ENCODE measurements around the gene HOXB9.

Gene HOXB9

DNA sequence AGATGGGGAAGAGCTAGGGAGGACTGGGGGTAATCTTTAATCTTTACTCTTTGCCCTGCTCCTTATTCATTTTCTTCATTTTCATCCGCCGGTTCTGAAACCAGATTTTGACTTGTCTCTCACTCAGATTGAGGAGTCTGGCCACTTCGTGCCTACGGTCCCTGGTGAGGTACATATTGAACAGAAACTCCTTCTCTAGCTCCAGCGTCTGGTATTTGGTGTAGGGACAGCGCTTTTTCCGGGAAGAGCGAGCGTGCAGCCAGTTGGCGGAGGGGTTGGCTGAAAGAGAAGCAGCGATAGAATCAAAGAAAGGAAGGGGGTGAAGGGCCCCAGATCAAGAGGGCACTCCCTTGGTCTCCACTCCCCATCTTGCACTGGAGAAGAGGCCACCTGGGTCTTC is 3.3 kb downstream of the HOXB9 start:
- DNase-seq: no peak

DNA sequence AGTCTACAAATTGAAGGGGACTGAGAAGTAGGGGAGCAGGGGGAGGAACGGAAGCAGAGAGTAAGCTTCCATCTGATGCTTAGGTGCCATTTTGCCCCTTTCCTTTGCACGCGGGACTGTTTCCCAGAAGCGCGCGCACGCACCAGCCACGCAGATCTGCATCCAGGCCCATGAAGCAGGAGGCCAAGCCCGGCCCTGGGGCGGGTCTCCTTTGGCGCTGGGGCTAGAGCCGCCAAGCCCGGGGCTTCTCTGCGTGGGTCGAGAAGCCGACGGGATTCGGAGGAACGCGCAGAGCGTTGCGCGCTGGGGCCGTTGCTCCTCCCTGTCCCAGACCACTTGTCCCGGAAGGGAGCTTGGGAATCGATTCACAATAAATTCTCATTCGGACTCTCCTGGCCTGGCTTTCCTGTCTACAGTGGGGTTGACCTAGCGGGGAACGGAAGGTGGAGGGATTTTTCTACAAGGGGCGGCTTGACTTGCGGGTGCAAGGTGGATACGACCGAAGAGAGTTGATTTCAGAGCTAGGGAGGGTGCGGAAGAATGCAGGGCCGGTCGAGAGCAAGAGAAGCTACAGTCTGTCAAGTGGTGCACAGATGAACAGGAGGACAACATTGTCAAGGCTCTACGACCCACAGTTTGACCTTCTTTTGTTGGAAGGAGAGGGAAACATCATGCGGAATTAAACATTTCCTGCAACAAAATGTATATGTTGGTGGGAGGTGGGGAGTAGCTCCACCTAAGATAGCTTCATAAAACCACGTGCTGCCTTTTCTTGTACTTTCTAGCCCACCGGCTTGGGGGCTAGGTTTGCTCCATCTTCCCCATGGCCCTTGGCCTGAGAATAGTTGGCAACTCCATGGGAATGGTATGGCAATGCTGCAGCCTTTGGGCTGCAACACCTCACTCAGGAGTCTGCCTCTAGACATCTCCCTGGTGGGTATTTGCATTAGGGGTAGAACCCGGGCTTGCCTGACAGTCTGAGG is 4.5 kb downstream of the HOXB9 start:
- DNase-seq: no peak

DNA sequence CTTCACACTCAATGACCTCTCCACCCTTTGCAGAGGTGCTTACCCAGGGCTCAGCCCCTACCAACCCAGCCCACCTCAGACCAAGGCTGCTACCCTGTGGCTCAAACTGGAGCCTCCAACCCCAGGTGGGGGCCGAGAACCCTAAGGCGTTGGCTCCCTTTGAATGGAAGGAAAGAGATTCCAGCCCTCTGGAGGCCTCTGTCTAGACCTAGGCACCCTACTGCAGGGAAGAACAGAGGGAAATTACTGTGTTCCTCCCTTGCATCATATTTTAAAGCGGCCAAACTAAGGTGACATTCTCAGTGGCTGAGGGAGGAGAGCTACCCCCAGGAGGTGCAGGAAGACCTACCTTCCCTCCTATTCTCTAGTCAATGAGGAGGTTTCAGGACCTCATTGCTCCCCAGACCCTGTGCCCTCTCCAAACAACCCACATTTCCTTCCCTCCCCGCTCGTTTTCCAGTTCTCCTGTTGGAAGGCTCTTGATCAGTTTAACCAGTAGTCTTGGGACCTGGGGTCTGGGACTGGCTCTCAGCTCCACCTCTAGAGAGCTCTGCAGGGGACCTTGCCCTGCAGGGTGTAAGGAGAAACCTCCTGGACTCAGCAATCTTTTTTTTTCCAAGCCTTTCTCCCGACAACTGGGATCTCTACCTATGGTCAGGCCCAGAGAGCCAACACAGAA is 5.6 kb downstream of the HOXB9 start:
- DNase-seq: no peak

DNA sequence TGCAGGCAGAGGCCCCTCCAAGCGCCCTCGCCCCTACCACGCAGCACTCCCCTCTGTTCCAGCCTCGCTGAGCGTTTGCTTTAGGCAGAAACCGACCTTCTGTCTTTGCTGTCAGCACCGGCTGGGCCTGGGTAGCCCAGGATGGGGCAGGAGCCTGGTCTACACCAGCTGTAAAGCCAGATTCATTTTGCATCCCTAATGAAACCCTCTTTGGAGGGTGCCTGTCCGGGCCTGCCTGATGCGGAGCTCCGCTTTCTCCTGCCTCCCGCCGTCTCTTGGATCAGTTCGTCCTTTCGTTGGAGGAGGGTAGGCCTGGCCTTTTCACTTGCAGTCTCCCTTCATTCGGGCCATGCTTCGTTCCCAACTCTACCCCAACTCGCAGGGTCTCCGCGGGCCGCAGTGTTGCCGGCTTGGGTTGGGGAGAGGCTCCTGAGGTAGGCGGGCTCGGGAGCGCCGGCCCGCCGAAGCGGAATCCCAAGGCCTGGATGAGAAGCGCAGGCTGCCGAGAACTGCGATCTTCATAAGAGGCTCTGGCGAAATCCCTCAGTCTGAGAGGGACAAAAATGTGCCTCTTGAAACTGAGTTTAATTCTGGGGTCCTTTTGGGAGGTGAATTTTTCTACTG is 6.2 kb downstream of the HOXB9 start:
- no peak for DNase-seq

DNA sequence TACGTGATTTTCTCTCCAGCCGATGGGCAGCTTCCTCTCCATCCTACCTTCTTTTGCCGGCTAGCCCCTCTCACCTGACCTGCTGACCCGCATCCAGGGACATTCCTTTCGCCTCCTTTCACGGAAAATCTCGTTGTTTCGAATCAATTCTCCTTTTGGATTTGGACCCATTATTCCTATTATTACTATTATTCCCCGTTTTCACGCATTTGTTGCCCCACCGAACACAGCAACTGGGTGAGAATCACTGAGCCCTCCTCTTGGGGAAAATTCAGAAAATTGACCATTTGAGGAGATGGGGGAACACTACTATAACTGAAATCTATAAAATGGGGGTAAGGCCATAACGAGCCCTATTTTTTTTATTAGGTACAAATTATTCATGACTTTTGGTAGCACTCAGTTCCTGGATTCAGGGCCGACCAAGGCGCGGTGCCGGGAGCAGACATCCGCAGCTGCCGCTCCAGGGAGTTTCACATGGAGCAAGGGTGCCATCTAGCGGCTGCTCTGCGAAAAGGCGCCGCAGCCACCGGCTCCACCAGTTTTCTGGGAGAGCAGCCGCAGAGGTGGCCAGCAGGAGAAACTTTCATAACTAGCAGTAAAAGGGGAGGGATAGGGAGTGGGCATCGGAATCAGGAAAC is 7.8 kb downstream of the HOXB9 start:
- DNase-seq: peak; percentile 89

DNA sequence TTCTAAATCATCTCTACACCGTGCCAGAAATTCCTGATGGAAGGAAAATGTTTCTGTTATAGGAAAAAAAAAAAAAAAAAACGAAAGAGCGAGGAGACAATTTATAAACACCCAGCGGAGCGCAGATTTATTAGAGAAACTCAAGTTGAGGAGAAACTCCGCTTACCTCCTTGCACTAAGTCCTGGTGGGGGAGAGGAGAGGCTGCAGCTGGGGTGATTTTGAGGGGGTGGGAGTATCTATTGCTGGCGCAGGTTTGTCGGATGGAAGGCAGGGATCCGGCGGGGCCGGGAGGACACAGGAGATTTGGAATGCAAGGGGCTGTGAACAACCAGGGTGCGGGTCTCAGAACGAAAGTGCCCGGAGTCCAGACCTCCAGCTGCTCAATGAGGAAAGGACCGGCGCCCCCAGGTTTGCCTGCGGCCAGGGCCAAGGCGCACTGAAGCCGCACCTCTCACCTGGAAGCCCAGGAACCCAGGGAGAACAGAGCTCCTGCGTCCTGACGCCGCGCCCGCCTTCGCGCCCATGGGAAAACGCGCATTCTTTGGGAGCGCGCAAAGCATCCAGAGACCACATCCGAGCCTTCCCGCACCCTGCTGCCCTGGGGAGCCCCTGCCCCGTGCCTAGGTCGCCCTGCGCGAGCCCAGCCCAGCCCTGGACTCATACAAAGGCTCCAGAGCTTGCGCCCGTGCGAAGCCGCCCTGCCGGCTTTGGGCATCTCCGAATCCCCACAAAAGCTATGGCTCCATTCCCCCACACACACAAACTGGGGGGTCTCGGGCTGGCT is 8.5 kb downstream of the HOXB9 start:
- DNase-seq: no peak

DNA sequence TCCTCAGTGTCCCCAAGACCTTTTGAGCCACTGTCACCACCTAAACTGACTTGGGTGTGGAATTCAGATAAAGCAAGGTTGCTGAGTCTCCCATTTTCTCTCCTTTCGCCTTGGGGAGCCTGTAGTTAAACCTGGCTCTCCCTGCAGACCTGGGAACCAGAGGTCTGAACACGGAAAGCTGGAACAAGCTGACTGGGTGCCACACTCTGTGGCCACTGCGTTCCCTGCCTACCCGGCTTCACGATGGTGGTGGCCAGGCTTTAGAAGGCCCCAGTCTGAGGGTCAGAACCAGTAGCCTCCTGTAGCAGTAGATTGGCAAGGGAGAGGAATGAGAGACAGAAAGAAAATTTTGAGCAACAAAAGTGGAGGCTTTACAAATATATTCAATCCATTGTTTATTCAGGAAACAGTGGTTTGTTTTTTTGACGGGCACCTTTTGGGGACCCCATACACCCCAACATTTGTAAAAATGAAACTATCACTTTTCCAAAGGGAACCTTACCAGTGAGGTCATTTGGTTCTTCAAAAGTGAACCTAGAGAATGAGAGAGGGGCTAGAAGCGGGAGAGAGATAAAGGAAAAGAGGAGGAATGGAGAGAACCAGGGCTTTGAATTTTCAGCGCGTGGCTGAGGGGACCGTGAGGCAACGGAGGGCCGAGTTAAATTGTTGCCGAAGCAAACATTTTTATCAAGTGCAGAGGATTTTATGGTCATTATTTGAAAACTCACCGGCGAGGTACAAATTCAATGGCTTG is 9.3 kb downstream of the HOXB9 start:
- DNase-seq: no peak

DNA sequence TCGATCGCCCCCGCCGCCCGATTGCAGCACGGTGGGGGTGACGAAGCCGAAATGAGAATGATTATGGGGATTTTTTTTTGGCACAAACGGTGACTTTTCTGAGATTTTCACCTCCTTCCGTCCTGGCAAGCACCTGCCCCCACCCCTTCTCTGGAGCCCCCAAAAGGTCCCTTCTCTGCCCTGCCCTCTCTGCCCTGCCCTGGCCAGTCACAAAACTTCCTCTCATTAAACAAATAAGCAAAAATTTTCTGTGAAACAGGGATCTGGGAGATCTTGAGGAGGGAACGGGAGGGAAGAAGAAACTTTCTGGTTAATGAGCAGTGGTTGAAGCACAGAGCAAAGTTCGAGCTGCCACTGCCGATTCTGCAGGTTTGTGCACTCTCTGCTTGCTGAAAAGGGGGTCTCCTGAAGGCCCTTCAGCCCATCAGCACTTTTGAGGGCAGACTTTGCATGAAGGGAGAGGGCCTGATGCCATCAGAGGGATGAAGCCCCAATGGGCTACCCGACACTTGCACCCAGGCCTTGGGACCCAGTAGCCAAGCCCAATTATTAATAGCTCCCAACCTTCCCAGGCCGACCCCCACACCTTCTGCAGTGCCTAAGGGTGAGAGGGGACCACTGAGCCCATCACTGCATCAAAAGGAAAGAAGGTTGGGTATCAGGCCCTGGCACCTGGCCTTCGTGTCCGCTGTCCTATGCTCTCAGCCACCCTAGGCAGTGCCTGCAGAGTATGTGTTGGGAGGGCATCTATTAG is 10.0 kb downstream of the HOXB9 start:
- no peak for DNase-seq

DNA sequence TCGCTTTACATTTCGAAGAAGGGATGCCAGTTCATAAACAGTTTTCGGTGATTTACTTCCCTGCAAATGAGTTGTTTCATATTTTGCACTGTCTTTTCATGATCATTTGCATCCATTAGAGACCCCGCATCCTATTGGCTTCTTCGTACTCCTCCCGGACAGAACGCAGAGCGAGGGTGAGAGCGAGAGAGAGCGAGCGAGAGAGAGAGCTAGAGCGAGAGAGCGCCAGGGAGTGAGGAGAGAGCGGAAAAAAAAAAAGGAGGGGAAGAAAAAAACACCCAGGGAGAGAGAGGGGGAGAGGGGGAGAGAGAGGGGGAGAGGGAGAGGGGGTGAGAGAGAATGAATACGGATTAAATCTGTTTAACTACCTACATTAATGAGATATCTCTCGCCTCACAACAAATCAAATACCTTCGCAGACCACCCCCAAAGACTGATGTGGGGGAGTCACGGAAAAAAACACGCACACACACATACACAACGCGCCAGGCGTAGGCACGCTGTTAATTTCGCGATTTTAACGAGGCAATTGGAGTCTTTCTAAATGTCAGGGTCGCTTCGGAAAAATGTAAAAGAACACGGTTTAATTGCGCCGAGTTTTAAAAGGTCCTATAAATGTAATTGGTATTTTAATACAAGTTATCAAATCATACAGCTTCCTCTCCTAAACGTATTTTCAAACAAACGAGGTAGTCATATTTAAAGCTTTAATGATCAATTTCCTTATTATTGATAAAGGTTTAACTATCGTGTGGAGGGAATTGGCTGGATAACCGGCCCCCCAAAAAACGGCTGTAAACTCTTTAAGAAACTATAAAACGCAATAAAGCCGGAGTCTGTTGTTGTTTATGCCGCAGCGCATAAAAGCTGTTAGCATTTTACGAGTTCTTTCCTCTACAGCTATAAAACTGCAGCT is 10.9 kb downstream of the HOXB9 start, which contains the start of gene HOXB8:
Gene HOXB8, minus strand, starts transcription at position 246 of the 916 bp plus-strand sequence. CDS start 588 bp downstream, outside the sequence.
- no peak for DNase-seq

DNA sequence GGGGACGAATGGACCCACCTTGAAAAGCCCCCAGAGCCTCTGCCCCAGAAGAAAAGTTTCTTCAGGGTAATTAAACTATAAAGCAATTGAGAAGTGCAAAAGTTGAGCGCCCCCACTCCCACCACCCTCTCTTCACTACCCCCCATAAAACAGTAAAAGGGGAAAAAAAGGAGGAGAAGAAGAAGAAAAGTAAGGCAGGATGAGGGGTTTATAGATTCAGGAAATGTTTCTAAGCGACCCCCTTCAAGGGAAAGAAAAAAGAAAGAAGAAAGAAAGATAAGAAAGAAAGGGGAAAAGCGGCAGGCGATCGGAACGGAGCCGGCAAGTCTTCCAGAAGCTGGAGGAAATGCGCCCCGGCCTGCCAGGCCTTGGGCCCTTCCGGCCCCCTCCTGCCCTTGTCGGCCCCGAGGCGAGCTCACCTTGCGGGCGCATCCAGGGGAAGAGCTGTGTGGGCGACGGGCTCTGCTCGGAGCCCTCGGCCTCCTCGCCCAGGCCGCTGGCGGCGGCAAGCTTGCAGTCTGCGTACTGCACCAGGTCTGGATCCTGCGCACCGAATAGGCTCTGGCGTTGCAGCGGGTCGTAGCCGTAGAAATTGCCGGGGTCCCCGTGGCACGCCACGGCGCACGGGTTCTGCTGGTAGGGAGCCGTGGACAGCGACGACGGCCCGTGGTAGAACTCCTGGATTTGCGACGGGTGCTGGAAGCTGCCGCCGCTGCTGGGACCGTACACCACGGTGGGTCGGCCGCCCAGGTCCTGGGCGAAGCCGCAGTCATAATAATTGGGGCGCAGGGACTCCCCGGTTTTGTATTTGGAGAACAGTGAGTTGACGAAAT is 12.1 kb downstream of the HOXB9 start:
- no peak for DNase-seq

DNA sequence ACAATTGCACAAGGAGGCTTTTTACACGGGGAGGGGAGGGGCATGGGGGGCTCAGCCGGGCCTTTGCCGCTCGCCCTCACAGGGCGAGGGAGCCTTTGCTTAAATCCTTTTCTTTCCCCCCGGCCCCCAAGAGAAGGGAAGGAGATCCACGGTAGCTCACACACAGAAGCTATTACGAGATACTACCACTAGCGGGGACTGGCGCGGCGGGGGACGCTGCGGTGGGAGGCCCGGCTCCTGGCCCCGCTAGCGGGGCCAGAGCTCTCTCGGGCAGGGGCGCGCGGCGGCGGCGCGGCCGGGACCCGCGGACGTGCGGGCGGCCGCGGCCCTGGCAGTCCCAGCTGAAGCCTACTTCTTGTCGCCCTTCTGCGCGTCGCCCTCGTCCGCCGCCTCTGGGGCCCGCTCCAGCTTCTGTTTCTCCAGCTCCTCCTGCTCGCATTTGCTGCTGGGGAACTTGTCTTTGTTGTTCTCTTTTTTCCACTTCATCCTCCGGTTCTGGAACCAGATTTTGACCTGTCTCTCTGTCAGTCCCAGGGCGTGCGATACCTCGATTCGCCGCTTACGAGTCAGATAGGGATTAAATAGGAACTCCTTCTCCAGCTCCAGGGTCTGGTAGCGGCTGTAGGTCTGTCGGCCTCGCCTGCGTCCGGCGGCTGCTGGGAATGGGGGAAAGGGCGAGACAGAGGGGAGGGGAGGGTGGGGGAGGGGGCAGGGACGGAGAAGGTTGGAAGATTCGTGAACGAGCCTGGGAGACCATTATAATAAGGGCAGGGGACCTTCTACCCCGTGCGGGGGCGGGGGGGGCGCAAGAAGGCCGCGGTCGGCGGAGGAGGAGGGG is 13.1 kb downstream of the HOXB9 start:
- DNase-seq: peak; percentile 66

DNA sequence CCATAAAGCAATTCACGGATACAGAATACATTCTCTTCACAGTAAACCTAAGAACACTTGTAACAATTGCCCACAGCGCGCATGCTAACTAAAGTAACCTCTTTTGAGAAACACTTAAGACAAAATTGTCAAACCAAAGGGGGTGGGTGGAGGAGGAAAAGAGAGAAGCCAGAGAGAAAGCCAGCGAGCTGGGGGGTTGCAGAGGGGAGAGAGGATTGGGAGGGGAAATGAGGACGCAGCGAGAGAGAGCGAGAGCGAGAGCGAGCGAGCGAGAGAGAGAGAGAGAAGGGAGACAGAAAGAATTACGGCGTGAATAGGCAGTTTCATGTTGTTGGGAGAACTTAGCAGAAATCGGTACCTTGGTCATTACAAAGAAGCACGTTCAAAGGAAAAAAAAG is 13.7 kb downstream of the HOXB9 start:
- peak; percentile 45 for DNase-seq

DNA sequence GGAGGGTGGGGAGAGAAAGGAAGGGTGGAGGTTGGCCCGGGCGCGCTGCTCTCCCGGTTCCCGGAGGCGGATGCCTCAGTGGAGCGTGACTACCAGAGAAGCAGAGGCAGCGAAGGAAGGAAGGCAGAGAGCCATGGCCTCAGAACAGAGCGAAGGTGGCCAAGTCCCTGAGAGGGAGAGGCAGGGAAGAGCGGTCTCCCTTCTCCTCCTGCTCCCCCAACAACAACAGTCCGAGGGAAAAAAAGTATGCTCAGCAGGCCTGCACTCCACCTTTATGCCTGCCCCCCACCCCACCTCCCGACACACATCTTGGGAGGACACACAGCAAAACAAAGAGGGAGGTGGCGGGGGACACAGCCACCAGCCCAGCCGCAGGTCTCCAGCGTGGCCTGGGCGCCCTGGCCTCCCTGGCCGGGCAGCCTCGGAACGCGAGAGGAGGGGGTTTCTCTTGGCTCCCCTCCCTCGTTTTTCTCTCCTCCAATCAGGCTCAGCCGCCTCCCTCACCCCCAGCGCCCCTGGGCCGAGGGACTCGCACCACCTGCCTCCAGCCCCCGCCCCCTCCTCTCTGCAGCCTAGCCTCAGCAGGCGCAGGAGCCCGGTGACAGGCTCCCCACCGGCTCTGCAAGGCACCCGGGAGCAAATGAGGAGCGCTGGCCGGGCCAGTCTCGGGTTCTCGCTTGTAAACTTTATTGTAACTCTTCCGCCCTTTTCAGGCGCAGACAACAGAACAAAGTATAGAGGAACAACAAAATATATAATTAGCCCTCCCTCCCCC is 14.3 kb downstream of the HOXB9 start:
- DNase-seq: no peak

DNA sequence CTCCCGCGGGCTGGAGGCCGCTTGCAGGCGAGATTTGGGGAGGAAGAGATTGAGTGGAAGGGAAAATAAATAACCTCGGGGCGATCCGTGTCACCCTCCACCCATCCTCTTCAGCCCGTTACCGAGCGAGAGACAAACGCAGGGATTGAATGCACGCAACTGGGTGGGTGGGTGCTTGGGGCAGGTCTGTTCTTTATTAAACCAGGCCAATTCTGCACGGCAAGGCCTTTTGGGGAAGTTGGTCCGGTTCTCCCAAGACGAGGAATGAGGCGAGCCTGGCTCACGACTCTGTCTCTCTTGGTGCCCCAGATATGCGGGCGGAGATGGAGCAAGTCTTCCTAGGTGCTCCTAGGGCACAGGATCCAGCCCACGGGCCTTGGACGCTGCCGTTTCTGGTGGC is 14.9 kb downstream of the HOXB9 start:
- DNase-seq: no peak

DNA sequence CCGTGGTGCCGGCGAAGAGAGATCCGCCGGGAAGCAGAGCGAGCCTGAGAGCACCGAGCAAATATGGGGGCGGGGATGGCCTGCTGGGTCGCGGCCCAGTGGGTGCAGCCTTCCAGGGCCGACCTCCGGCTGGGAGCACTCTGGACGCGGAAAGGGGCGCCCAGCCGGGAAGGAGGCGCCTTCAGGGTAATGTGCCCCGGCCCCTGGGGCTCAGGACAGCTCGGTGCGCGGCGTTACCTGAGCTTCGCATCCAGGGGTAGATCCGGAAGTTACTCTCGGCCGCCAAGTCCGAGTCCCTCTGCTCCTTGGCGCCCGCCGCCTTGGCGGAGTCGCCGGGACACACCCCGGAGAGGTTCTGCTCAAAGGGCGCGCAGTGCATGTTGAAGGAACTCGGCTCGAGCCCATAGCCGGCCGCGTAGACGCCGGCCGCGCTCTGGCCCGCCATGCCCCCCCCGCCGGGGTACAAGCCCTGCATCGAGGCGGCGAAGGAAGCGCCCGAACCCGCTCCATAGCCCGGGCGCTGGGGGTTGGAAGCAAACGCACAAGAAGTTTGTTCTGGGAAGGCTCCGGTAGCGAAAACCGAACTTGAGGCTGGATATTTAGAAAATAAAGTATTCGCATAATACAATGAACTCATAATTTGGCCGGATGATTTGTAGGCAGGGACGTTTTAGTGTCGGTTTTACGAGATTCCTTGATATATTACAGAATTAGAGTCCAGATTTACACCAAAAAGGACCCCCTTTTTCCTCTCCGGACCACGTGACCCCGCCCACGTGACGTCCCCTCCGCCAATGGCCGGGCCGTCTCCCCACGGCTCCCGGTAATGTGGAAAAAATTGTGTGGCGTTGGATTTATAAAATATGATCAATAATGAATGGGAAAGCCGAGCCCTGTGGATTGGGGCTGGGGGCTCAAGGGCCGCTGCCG is 15.6 kb downstream of the HOXB9 start, which contains the start of gene HOXB7:
Gene HOXB7, minus strand, starts transcription at position 736 of the 930 bp plus-strand sequence. Its CDS starts 99 bp downstream, at position 637.
- DNase-seq: peak; percentile 62

Data from hematopoietic multipotent progenitor cell treated with erythropoietin and hydrocortisone succinate and interleukin-3 and kit ligand, for 6 days (in vitro differentiated cells).